HEK293 (cell line): ENCODE results near the gene ABCA2.
A peak's percentile ranks its signal among the peaks of the same experiment; 100 is the strongest.

ENCODE experiments used
- CTCF ChIA-PET: fragments of 350-600 bp; formaldehyde crosslinking; extraction: SDS; loops from one replicate; lab custom pipeline; 2021; ENCODE audit warnings: antibody characterized with exemption; lab: Yijun Ruan, JAX
- POLR2A ChIA-PET: fragments of 300-600 bp; formaldehyde crosslinking; extraction: SDS; loops from one replicate; lab custom pipeline; 2020; ENCODE audit warnings: antibody characterized with exemption, inconsistent platforms; lab: Yijun Ruan, JAX
- H3K27ac ChIP-seq: fragments of 200-500 bp; sonication (Bioruptor generic); 2 replicates; pipeline ENCODE4 v1.5.1; 2014; ENCODE audit warnings: low read depth, low read length, control low read depth, inconsistent platforms; ENCODE audit errors: extremely low read depth
- H3K36me3 ChIP-seq, 2 experiments: fragments of 200-500 bp in 1 of 2; sonication (Bioruptor generic) in 1 of 2; 1 replicate in 1 of 2; 2 replicates in 1 of 2; pipeline ENCODE4 v1.5.1; 2014 to 2017; ENCODE audit warnings: inconsistent platforms in 2 of 2, low read length in 2 of 2; ENCODE audit not compliant: control insufficient read depth in 2 of 2, insufficient read depth in 1 of 2
- H3K4me1 ChIP-seq: fragments of 200-500 bp; sonication (Bioruptor generic); 2 replicates; pipeline ENCODE4 v1.5.1; 2014; ENCODE audit warnings: mild to moderate bottlenecking, low read length, inconsistent platforms; ENCODE audit not compliant: control insufficient read depth, insufficient read depth
- H3K4me3 ChIP-seq: 2 replicates; pipeline ENCODE4 v1.5.1; 2011; ENCODE audit warnings: low read depth, mild to moderate bottlenecking, control low read depth, low read length, moderate library complexity
- H3K9me3 ChIP-seq: fragments of 200-500 bp; sonication (Bioruptor generic); 2 replicates; pipeline ENCODE4 v1.5.1; 2014; ENCODE audit warnings: low read depth, low read length, inconsistent platforms; ENCODE audit not compliant: control insufficient read depth, insufficient read depth
- EGR2 ChIP-seq: fragments of 450-650 bp; formaldehyde crosslinking; IDR thresholded peaks from 2 replicates; pipeline ENCODE4 v1.5.1; 2016; ENCODE audit warnings: low read depth, missing biosample characterization, missing genetic modification characterization
- GLIS2 ChIP-seq: fragments of 450-650 bp; formaldehyde crosslinking; IDR thresholded peaks from 2 replicates; pipeline ENCODE4 v1.5.1; 2016; ENCODE audit warnings: missing biosample characterization, missing genetic modification characterization
- SCRT2 ChIP-seq: fragments of 450-650 bp; formaldehyde crosslinking; IDR thresholded peaks from 2 replicates; pipeline ENCODE4 v1.5.1; 2016; ENCODE audit warnings: missing biosample characterization, missing genetic modification characterization
- SETDB1 ChIP-seq: IDR thresholded peaks from one replicate; pipeline ENCODE4 v1.6.1; 2017; ENCODE audit warnings: mild to moderate bottlenecking, low read length, moderate library complexity, mixed read lengths; ENCODE audit not compliant: insufficient read length
- SP2 ChIP-seq: fragments of 450-650 bp; formaldehyde crosslinking; IDR thresholded peaks from 2 replicates; pipeline ENCODE4 v1.5.1; 2016; ENCODE audit warnings: missing biosample characterization, missing genetic modification characterization
- ZBTB21 ChIP-seq: fragments of 450-650 bp; formaldehyde crosslinking; IDR thresholded peaks from 2 replicates; pipeline ENCODE4 v1.5.1; 2017; ENCODE audit warnings: missing biosample characterization, missing genetic modification characterization
- ZBTB7A ChIP-seq: fragments of 450-650 bp; formaldehyde crosslinking; IDR thresholded peaks from 2 replicates; pipeline ENCODE4 v1.5.1; 2016; ENCODE audit warnings: low read depth, missing biosample characterization, missing genetic modification characterization
- ZFHX2 ChIP-seq: fragments of 450-650 bp; formaldehyde crosslinking; conservative IDR thresholded peaks from 2 replicates; pipeline ENCODE4 v1.5.1; 2016; ENCODE audit warnings: missing biosample characterization, missing genetic modification characterization
- ZFP69B ChIP-seq: fragments of 450-650 bp; formaldehyde crosslinking; IDR thresholded peaks from 2 replicates; pipeline ENCODE4 v1.5.1; 2016; ENCODE audit warnings: missing biosample characterization, missing genetic modification characterization
- ZNF138 ChIP-seq: fragments of 450-650 bp; formaldehyde crosslinking; IDR thresholded peaks from 2 replicates; pipeline ENCODE4 v1.5.1; 2016; ENCODE audit warnings: missing biosample characterization, missing genetic modification characterization, borderline replicate concordance
- ZNF311 ChIP-seq: fragments of 450-650 bp; formaldehyde crosslinking; IDR thresholded peaks from 2 replicates; pipeline ENCODE4 v1.5.1; 2017; ENCODE audit warnings: missing biosample characterization, missing genetic modification characterization, borderline replicate concordance
- ZNF37A ChIP-seq: fragments of 450-650 bp; IDR thresholded peaks from 2 replicates; pipeline ENCODE4 v1.5.1; 2018; ENCODE audit warnings: missing biosample characterization, missing genetic modification characterization
- ZNF416 ChIP-seq: fragments of 450-650 bp; formaldehyde crosslinking; IDR thresholded peaks from 2 replicates; pipeline ENCODE4 v1.5.1; 2016; ENCODE audit warnings: missing biosample characterization, missing genetic modification characterization
- ZNF433 ChIP-seq: fragments of 450-650 bp; formaldehyde crosslinking; IDR thresholded peaks from 2 replicates; pipeline ENCODE4 v1.5.1; 2016; ENCODE audit warnings: missing biosample characterization, missing genetic modification characterization, low read depth
- ZNF529 ChIP-seq: fragments of 450-650 bp; formaldehyde crosslinking; IDR thresholded peaks from 2 replicates; pipeline ENCODE4 v1.5.1; 2017; ENCODE audit warnings: missing genetic modification characterization, missing biosample characterization; ENCODE audit not compliant: insufficient replicate concordance
- ZNF623 ChIP-seq: fragments of 450-650 bp; formaldehyde crosslinking; IDR thresholded peaks from 2 replicates; pipeline ENCODE4 v1.5.1; 2016; ENCODE audit warnings: missing biosample characterization, missing genetic modification characterization
- TF ChIP-seq, protein P1 (sequence below): fragments of 450-650 bp; formaldehyde crosslinking; conservative IDR thresholded peaks from 2 replicates; pipeline ENCODE4 v1.5.1; 2016; ENCODE audit warnings: low read depth, missing biosample characterization, missing genetic modification characterization
- TF ChIP-seq, protein P2 (sequence below): fragments of 450-650 bp; formaldehyde crosslinking; IDR thresholded peaks from 2 replicates; pipeline ENCODE4 v1.5.1; 2017; ENCODE audit warnings: missing biosample characterization, mild to moderate bottlenecking, missing genetic modification characterization, moderate library complexity
- TF ChIP-seq, protein P3 (sequence below): fragments of 450-650 bp; formaldehyde crosslinking; IDR thresholded peaks from 2 replicates; pipeline ENCODE4 v1.5.1; 2017; ENCODE audit warnings: missing biosample characterization, missing genetic modification characterization

ABCA2 gene

DNA sequence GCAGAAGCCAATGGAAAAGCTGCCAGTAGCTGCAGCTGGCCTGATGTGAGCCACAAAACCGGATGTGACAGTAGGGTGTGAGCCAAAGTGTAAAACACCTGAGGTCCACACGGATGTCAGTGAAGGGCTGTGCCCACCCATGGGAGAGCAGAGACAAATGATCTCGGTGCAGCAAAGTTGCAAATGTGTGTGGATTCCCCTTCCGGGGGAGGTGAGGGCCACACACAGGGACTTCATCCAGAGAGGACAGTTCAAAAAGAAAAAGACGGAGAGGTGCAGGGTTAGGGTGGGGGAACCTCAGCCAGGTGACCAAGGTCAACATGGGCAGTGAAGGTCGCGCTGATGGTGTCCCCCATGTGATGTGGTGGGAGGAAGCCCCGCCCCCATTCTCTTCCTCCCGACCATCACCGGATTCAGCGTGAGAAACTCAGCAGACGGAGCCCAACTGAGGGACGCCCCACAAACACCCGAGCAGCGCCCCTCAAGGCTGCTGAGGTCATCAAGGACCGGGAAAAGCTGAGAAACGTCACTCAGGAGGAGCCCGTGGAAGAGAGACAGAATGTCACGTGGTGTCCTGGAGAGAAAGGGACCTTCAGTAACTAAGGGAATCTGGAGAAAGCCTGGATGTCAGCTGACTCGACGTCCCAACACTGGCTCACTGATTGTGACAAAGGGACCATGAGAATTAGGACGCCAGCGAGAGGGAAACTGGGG, 62.1 kb downstream of the ABCA2 start (continued):
- TF ChIP-seq ZNF416 (tag by site-specific recombination) (no peak), SETDB1 (no peak), SCRT2 (tag by site-specific recombination) (no peak), GLIS2 (tag by site-specific recombination) (no peak), ZNF529 (tag by site-specific recombination) (no peak), SP2 (tag by site-specific recombination) (no peak; the same call in none of the 2 replicates), ZNF623 (tag by site-specific recombination) (no peak)
- TF ChIP-seq, protein P1, sequence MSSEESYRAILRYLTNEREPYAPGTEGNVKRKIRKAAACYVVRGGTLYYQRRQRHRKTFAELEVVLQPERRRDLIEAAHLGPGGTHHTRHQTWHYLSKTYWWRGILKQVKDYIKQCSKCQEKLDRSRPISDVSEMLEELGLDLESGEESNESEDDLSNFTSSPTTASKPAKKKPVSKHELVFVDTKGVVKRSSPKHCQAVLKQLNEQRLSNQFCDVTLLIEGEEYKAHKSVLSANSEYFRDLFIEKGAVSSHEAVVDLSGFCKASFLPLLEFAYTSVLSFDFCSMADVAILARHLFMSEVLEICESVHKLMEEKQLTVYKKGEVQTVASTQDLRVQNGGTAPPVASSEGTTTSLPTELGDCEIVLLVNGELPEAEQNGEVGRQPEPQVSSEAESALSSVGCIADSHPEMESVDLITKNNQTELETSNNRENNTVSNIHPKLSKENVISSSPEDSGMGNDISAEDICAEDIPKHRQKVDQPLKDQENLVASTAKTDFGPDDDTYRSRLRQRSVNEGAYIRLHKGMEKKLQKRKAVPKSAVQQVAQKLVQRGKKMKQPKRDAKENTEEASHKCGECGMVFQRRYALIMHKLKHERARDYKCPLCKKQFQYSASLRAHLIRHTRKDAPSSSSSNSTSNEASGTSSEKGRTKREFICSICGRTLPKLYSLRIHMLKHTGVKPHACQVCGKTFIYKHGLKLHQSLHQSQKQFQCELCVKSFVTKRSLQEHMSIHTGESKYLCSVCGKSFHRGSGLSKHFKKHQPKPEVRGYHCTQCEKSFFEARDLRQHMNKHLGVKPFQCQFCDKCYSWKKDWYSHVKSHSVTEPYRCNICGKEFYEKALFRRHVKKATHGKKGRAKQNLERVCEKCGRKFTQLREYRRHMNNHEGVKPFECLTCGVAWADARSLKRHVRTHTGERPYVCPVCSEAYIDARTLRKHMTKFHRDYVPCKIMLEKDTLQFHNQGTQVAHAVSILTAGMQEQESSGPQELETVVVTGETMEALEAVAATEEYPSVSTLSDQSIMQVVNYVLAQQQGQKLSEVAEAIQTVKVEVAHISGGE (tag by site-specific recombination): no peak

DNA sequence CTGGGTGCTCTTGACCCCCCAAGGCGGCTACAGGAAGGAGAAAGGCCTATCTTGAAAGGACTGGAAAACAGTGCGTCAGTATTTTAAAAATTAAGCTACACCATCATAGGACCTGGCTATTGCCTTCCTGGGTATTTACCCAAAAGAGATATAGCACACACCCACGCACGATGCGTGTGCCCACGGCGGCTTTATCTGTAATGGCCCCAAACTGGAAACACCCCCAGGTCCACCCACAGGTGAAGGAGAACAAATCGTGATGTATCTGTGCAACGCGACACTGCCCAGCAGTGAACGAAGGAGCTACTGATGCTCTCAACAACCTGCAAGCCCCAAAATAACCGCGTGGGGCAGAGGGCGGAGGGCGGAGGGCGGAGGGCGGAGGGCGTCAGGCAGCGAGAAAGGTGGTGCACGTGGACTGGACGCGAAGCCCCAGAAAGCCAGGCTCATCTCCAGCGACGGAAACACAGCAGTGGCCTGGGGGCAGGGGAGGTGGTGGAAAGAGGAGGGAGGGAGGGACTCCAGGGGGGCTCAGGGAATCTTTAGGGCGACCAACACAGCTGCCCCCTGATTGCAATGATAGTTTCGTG, 63.1 kb downstream of the ABCA2 start:
- Histone ChIP-seq H3K36me3 (no peaks in the 10 kb centered on the region), H3K9me3 (no peaks in the 10 kb centered on the region), H3K27ac (no peak overlapping the region), H3K4me3 (no peak overlapping the region), H3K4me1 (no peaks in the 10 kb centered on the region)
- CTCF ChIA-PET: interaction anchor here (0.6 to 1.7 kb wide), 7 partner anchors 10 to 122 kb away, joined by 3 to 11 read pairs (median 5); partner anchors contain the start of genes C8G and MAN1B1
- POLR2A ChIA-PET: interaction anchor here (0.7 to 1.0 kb wide), 2 partner anchors 14 to 104 kb away, joined by 3 to 8 read pairs; no protein-coding TSS in a partner anchor
- TF ChIP-seq ZNF433 (tag by site-specific recombination): no peak
- TF ChIP-seq, protein P2, sequence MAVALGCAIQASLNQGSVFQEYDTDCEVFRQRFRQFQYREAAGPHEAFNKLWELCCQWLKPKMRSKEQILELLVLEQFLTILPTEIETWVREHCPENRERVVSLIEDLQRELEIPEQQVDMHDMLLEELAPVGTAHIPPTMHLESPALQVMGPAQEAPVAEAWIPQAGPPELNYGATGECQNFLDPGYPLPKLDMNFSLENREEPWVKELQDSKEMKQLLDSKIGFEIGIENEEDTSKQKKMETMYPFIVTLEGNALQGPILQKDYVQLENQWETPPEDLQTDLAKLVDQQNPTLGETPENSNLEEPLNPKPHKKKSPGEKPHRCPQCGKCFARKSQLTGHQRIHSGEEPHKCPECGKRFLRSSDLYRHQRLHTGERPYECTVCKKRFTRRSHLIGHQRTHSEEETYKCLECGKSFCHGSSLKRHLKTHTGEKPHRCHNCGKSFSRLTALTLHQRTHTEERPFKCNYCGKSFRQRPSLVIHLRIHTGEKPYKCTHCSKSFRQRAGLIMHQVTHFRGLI (tag by site-specific recombination): no peak
- TF ChIP-seq ZBTB7A (tag by site-specific recombination): no peak
- TF ChIP-seq ZBTB21 (tag by site-specific recombination): no peak
- peak; percentile 90 for TF ChIP-seq EGR2 (tag by site-specific recombination)
- TF ChIP-seq ZFP69B (tag by site-specific recombination): no peak
- TF ChIP-seq, protein P3, sequence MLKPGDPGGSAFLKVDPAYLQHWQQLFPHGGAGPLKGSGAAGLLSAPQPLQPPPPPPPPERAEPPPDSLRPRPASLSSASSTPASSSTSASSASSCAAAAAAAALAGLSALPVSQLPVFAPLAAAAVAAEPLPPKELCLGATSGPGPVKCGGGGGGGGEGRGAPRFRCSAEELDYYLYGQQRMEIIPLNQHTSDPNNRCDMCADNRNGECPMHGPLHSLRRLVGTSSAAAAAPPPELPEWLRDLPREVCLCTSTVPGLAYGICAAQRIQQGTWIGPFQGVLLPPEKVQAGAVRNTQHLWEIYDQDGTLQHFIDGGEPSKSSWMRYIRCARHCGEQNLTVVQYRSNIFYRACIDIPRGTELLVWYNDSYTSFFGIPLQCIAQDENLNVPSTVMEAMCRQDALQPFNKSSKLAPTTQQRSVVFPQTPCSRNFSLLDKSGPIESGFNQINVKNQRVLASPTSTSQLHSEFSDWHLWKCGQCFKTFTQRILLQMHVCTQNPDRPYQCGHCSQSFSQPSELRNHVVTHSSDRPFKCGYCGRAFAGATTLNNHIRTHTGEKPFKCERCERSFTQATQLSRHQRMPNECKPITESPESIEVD (tag by site-specific recombination): no peak
- no peak for TF ChIP-seq ZNF37A (tag by site-specific recombination)
- TF ChIP-seq ZNF311 (tag by site-specific recombination): no peak
- no peak for TF ChIP-seq ZNF138
- TF ChIP-seq ZFHX2 (tag by site-specific recombination): peak; percentile 85
